Measurements from ENCODE around the gene KRTAP10-11. TPM values are rescaled to one million over a fixed set of nuclear protein-coding genes. Genes with fewer than 3 reads are reported as not detected.
"Not testable (repeated sequence)": the region's sequence is repeated elsewhere in the genome, so short reads cannot be mapped to it uniquely, and the experiment has no call there.

Gene KRTAP10-11
- total and polyA plus RNA-seq, 12 donors = not detected

DNA sequence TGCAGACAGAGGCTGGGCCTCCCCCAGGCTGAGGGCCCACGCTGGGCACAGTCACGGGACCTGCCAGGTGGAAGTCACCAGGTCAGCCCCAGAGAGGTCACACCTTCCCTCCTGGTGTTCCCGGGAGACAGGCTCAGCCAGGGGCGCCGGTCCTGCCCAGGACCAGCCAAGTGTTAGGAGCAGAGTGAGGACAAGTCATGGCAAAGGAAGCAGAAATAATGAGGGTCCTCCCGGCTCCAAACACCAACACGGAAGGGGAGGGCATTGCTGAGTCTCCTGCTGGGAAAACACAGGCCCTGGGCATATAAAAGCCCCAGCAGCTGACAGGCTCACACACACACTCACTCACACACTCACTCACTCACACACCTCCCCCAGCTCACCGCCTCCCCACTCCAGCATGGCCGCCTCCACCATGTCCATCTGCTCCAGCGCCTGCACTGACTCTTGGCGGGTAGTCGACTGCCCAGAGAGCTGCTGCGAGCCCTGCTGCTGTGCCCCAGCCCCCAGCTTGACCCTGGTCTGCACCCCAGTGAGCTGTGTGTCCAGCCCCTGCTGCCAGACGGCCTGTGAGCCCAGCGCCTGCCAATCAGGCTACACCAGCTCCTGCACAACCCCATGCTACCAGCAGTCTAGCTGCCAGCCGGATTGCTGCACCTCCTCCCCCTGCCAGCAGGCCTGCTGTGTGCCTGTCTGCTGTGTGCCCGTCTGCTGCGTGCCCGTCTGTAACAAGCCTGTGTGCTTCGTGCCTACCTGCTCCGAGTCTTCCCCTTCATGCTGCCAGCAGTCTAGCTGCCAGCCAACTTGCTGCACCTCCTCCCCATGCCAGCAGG is 9.0 kb upstream of the KRTAP10-11 start, which contains the start of gene KRTAP10-10:
Gene KRTAP10-10 (plus strand): TSS at position 339 of the 833 bp plus-strand sequence. CDS start 62 bp downstream, at position 401.
- intact Hi-C loops (cut with DNase I) = no loop called here
- TF ChIP-seq, protein P1, sequence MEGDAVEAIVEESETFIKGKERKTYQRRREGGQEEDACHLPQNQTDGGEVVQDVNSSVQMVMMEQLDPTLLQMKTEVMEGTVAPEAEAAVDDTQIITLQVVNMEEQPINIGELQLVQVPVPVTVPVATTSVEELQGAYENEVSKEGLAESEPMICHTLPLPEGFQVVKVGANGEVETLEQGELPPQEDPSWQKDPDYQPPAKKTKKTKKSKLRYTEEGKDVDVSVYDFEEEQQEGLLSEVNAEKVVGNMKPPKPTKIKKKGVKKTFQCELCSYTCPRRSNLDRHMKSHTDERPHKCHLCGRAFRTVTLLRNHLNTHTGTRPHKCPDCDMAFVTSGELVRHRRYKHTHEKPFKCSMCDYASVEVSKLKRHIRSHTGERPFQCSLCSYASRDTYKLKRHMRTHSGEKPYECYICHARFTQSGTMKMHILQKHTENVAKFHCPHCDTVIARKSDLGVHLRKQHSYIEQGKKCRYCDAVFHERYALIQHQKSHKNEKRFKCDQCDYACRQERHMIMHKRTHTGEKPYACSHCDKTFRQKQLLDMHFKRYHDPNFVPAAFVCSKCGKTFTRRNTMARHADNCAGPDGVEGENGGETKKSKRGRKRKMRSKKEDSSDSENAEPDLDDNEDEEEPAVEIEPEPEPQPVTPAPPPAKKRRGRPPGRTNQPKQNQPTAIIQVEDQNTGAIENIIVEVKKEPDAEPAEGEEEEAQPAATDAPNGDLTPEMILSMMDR (IDR thresholded peaks at IDR 0.05) = no peak
- no peak for TF ChIP-seq POLR2A (IDR thresholded peaks at IDR 0.05)
- WGBS, 4 donors = 22 to 56% (median 54%) methylated on average over 5 to 21 of the region's 21 CpGs
- Histone ChIP-seq H3K4me3 (no peak within 1 kb of the TSS), H3K4me1 (replicated peaks in 1 of 2) (no peaks in the 10 kb centered on the region), H3K9me3 (replicated peaks in 1 of 3) (no peaks in the 10 kb centered on the region), H3K27me3 (no peaks in the 10 kb centered on the region), H3K27ac (no peak within 1 kb of the TSS), H3K36me3 (replicated peaks in 1 of 2) (no peaks in the 10 kb centered on the region)
- DNase-seq = peak in 1 of 7 donors; percentile 11

DNA sequence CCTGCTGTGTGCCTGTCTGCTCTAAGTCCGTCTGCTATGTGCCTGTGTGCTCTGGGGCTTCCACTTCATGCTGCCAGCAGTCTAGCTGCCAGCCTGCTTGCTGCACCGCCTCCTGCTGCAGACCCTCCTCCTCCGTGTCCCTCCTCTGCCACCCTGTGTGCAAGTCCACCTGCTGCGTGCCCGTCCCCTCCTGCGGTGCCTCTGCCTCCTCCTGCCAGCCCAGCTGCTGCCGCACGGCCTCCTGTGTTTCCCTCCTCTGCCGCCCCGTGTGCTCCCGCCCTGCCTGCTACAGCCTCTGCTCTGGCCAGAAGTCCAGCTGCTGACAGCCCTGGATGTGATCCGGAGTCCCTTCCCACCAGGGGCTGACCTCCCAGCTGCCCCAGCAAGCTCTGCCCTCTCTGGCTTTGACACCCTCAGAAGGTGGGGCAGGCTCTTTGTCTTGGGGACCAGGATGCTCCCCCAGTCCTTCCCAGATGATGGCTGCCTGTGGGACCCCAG is 8.3 kb upstream of the KRTAP10-11 start:
- H3K4me3 ChIP-seq; H3K36me3 ChIP-seq (replicated peaks in 1 of 2); H3K27ac ChIP-seq; H3K4me1 ChIP-seq (replicated peaks in 1 of 2); H3K9me3 ChIP-seq (replicated peaks in 1 of 3); intact Hi-C loops (cut with DNase I); H3K27me3 ChIP-seq: not testable (repeated sequence)
- DNase-seq = peak in 1 of 7 donors; percentile 3
- WGBS, 4 donors = 58 to 68% (median 60%) methylated on average over 6 to 11 of the region's 12 CpGs

DNA sequence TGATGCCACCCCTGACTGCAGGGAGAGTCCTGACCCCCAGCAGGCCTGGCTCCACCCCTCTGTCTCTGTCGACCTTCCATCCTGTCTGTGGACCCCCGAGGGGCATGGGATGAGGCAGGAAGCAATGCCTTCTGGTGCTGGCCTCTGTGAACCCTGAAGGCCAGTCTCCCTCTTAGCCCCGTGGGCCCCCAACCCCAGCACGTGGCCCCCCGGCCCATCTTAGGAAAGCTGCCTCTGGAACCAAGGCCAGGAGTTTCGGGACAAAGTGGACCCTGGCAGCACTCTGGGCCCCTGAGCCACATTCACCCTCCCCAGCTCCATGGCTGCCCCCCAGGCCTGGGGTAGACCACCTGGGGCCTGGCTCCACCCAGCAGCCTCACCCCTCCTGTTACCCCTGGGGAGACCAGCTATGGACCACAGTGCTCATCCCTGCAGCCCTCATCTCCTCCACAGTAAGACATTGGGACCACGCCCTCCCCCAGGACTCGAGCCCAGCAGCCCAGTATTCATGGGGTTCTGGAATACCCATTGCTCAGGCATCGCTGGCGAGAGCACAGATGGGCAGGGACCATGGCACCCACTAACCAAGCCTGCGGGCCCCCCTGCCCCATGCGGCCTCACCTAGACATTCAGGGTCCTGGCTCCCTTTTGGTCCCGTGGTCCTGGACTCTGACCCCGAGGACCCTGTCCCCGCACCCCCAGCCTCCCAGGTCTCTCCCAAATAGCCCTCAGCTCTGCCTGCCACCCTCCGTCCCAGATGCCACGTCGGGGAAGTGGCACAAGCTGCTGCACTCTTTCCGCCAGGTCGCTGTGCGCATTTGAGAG is 7.5 kb upstream of the KRTAP10-11 start:
- H3K27ac ChIP-seq; intact Hi-C loops (cut with DNase I); H3K4me1 ChIP-seq (replicated peaks in 1 of 2); H3K4me3 ChIP-seq; H3K27me3 ChIP-seq; H3K9me3 ChIP-seq (replicated peaks in 1 of 3); DNase-seq; H3K36me3 ChIP-seq (replicated peaks in 1 of 2): not testable (repeated sequence)
- 67 to 79% (median 72%) methylated on average over 12 to 21 of the region's 21 CpGs; no CpG with 5 or more reads in 1 of the 4 donors for WGBS, 4 donors

DNA sequence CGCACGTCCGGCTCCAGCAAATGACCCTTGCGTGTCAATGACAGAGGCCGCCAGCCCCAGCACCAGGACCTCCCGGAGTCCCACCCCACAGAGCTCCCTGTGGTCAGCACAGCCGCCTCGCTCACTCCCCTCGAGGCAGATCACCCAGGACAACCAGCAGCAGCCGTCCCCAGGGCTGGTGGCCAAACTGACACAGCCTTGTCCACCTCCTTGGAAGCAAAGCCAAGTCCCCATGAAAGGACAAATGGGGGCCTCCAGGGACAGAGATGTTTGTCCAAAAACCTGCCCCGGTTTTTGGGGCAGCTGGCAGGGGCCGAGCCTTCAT is 6.9 kb upstream of the KRTAP10-11 start:
- Histone ChIP-seq H3K4me1 (replicated peaks in 1 of 2) (no peaks in the 10 kb centered on the region), H3K27ac (no peak overlapping the region), H3K9me3 (replicated peaks in 1 of 3) (no peaks in the 10 kb centered on the region), H3K27me3 (no peaks in the 10 kb centered on the region), H3K36me3 (replicated peaks in 1 of 2) (no peaks in the 10 kb centered on the region), H3K4me3 (no peak overlapping the region)
- TF ChIP-seq, protein P1 (IDR thresholded peaks at IDR 0.05) = no peak
- no peak for TF ChIP-seq POLR2A (IDR thresholded peaks at IDR 0.05)
- no peak for DNase-seq
- WGBS, 4 donors = 78 to 86% (median 82%) methylated on average over 6 to 12 of the region's 12 CpGs
- intact Hi-C loops (cut with DNase I) = no loop called here

DNA sequence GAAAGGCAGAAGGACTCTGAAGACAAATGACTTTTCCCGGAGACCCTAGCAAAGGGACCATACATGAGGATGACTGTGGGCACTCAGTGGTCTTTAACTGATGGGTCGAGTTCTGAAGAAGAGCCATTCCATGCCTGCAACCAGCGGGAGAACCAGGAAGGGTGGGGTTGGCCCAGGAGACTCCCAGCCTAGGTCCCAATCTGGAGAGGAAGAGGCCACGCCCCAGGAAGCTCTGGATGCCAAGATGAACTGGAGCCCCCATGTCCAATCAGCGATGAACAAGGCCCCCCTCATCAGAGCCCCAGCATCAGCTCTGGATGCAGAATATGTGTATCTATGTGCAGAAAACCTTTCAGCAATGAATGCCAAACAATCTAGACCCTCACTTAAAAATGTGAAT is 5.5 kb upstream of the KRTAP10-11 start:
- WGBS, 4 donors = 86 to 91% (median 88%) methylated on average over 5 of the region's 5 CpGs
- intact Hi-C loops (cut with DNase I) = no loop called here
- H3K4me3 ChIP-seq = no peak overlapping the region
- DNase-seq = no peak
- H3K27ac ChIP-seq = no peak overlapping the region
- H3K27me3 ChIP-seq = no peaks in the 10 kb centered on the region
- H3K9me3 ChIP-seq (replicated peaks in 1 of 3) = no peaks in the 10 kb centered on the region
- no peaks in the 10 kb centered on the region for H3K4me1 ChIP-seq (replicated peaks in 1 of 2)
- TF ChIP-seq POLR2A (IDR thresholded peaks at IDR 0.05) = no peak
- TF ChIP-seq, protein P1 (IDR thresholded peaks at IDR 0.05) = no peak
- H3K36me3 ChIP-seq (replicated peaks in 1 of 2) = no peaks in the 10 kb centered on the region

Measured in adrenal gland (tissue), 12 donors.